Activated CD4-positive, alpha-beta T cell treated with anti-CD3 and anti-CD28 coated beads for 48 hours (primary cell): ENCODE data around the gene FHIT.

Experiments used
- DNase-seq: peaks from one replicate; pipeline ENCODE4 v3.0.0-alpha.2; 2020

FHIT gene

DNA sequence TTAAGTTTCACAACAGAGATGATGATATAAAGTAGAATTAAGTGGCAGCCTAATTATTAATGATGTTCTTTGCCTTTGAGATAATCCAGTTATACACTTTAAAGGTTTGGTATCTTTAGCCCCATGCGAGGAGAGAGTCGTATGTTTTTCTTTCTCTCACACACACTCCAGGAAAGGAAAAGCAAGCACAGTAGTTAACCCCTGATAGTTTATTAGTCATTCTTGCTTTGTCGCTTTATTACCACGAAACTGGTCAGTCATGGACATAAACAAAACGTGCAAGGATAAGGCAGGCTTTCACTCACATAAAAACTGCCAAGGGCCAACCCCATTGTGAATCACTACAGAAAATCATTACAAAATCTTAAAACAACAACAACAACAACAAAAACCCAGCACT is 866.9 kb downstream of the FHIT start:
- DNase-seq: no peak

DNA sequence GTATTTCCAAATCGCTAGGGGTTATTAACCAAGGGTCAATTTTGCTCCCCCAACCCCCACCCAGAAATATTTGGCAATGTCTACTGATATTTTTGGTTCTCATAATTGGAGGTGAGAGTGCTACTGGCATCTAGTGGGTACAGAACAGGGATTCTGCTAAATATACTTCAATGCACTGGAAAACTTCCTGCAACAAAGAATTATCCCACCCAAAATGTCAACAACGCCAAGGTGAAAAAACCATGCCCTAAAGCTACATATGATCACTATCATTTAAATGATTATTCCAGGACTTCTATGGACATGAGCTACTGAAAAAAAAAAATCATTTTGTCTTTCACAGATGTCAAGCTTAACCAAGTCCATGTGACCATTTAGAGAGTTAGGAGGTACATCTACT is 867.9 kb downstream of the FHIT start:
- no peak for DNase-seq

- DNase-seq: no peak
Measured at GRCh38 chr3:60366486-60366885, 884.8 kb downstream of the FHIT start.

- DNase-seq: no peak
Measured at GRCh38 chr3:60365360-60365759, 885.9 kb downstream of the FHIT start.

DNA sequence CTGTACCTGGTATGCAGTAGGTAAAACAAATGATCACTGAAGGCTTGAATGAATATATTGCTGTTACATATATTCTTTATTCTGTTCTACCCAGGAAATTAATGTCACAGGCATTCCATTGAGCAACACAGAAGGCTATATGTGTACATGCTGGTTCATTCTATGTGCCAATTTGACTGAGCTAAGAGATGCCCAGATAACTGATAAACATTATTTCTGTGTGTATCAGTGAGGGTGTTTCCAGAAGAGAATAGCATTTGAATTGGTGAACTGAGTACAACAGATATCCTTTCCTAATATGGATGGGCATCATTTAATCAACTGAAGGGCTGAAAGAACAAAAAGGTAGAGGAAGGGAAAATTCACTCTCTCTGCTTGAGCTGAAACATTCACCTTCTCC is 886.8 kb downstream of the FHIT start:
- DNase-seq: no peak

DNA sequence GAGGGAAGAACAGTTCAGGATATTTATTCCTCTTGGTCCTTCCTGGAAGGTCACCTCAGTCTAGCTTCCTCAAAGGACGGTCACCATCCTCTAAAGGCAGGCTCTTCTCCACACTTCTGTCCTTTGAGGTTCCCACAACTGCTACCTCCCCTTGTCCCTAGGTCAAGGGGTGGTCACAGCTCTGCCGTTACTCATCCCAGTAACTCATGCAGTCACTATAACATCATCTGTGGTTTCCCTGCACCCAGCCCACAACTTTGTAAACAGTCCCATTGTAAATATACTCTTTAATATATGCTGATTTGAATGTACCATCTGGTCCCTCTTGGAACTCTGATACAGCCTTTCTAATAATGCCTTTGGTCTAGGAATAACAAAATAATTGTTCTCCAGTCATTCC is 887.4 kb downstream of the FHIT start:
- DNase-seq: peak; percentile 8

DNA sequence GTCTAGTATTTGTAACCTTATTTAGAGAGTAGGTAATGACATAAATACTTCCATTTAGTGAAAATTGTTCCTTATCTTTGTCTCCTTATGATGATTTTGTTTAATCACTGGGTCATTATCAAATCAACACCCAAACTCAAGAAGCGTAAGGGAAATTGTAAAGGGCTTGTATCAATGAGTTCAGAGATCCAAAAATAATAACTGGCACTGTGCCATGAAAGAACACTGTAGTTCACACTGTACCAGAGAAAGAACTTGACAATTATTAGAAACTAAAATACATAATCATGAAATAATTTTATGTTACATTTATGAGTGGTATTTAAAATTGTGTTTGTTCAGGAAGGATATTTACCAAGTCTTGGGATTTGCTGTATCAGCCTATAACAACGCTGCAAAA is 895.4 kb downstream of the FHIT start:
- DNase-seq: no peak

DNA sequence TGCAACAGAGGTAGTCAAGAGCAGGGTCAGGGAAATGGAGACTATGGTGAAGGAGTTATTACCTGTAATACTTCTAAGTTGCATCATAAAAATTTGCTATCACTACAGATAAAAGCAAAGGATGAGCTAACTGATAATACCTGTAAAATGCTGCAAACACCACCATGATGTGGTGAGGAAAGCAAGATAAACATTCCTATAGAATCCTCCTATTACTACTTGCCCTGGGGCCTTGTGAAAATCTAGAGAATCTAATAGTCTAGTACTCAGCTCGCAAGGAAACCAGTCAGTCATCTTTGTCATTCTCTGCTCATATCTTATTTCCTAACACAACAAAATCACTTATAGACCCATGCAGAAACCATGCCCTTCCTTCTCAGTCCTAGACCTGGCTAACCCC is 899.8 kb downstream of the FHIT start:
- DNase-seq: no peak

GRCh38 chr3:60344340-60344739 is 906.9 kb downstream of the FHIT start:
- no peak for DNase-seq

GRCh38 chr3:60343831-60344230 is 907.4 kb downstream of the FHIT start:
- DNase-seq: no peak

- DNase-seq: no peak
Measured at GRCh38 chr3:60339304-60339703, 911.9 kb downstream of the FHIT start.

GRCh38 chr3:60337421-60337820 is 913.8 kb downstream of the FHIT start:
- DNase-seq: no peak

- DNase-seq: no peak
Measured at GRCh38 chr3:60336061-60336460, 915.2 kb downstream of the FHIT start.

DNA sequence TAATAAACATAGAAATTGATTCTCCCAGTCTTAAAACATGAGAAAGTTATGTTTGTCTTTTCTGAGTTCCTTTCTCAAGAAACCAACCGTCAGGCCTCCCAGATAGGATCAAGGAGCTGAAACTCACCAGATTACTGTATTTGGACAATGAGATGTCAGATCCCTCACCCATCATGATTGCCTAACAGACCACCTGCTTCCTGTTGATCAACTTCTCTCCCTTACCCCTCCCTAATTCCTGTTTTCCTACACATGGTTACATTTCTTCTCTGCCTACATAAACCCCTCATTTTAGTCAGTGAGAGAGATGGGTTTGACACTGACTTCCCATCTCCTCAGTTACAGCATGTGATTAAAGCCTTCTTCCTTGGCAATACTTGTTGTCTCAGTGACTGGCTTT is 917.5 kb downstream of the FHIT start:
- no peak for DNase-seq

- DNase-seq: no peak
Measured at GRCh38 chr3:60330107-60330506, 921.1 kb downstream of the FHIT start.

- no peak for DNase-seq
Measured at GRCh38 chr3:60325610-60326170, 925.6 kb downstream of the FHIT start.

DNA sequence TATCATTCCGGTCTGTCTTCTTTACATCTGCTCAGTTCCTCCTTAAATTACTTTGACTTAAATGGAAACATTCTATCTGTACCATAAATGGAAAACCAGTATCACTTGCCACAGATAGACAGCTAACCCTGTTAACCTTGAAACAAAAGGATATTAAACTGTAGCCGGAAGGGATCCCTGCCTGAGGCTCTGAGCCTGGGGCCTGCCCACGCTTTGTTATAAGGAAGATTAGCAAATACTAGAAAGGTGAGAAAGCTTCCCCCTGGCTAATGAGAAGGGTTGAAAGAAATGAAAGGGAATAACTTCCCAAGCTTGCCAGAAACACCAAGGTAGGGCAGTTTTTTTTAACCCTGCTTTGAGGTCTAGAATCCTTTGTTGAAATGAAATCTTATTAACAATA is 927.6 kb downstream of the FHIT start:
- DNase-seq: no peak

DNA sequence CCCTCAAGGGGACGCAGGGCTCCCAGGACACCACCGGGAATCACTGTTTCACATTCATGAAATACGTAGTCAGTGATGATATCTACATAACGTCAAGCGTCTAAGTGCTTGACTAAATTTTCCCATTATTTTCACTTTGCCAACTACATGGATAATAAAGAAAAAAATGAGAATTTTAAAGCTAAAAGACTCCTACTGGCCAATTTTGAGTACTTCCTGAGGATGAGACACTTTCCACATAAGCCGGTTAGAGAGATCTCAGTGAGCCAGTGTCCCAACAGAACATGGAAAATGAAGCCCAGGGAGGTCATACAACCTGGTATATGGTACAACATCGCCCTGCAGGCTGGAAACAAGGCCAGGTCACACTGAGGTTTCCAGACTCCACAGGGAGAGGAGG is 928.1 kb downstream of the FHIT start:
- no peak for DNase-seq

DNA sequence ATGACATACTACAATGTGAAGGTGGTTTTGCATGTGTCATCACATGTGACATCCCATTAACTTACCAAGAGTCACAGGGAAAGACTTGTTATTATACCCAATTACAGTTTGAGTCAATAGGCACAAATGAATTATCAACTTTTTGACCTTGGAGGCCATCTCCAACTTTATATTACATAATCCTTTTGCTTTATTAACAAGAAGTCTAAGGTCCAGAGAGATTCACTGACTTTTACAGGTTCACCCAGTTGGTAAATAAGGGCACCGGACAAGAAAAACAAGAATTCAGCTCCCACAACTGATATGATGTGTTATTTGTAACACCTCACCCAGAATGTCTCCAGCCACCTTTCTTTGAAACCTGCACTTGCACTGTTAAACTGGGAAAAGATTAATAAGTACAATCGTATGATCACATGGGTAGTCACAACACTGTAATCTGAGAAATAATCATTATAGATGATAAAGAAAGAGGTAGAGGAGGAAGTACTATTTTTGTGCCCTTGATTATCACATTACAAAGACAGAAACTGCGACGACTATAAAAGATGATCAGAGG is 928.9 kb downstream of the FHIT start:
- DNase-seq: no peak

- no peak for DNase-seq
Measured at GRCh38 chr3:60319179-60319858, 931.9 kb downstream of the FHIT start.

GRCh38 chr3:60316121-60316797 is 935.0 kb downstream of the FHIT start:
- DNase-seq: no peak

DNA sequence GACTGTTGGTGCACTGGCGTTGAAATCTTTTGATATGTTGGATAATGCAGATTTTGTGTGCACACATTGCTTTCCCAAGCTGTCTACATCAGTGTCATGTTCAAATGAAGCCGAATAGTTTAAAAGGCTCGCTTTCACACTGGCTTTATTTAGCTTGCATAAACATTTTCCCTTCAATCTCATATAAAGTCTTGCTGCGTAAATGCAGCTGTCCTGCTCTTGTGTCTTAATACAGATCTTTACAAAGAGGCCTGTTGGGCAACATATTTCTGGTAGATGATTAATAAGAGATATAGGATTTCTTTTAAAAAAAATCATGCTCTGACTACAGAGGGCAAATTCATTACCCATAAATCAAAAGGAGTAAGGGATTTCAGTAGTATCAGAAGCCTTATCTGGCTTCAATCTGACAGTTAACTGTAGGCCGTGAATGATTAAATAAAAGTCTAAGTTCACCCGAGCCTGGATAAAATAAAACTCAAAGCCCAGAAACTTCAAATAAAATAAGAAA is 937.2 kb downstream of the FHIT start:
- no peak for DNase-seq

DNA sequence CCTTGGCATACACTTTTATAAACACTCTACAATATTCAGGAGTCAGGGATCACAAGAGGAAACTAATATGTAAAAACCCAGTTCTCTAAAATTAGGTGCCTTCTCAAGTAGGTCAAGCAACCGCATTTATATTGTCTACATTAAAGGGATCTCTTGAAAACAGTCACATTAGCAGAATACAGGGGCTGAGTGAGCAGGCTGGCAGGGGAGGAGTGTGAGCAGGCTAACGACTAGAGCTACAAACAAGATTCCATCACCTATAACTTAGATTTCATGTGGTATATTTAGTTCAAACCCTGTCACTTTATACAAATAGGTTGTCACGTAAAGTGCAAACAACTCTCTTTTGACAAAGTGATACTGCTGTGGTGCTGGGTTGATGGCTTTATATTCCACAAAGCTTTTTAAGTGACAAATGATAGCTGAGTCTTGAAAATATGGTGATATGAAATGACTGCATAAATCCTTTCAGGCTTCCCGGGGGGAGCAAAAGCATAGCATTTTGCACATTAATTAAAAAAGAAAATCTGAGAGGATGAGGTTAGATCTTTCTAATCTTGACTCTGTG is 937.9 kb downstream of the FHIT start:
- DNase-seq: no peak
